GM19372 (cell line): ENCODE data around the gene MUC6.

Source experiments
- ATAC-seq: cut with Tn5 transposase; IDR thresholded peaks from one replicate; pipeline ENCODE4 v1.9.1; 2021; ENCODE audit warnings: mild to moderate bottlenecking, low read depth, moderate library complexity; ENCODE audit not compliant: unreplicated experiment

The MUC6 gene

GRCh38 chr11:1012740-1013630 lies 23.5 kb downstream of the MUC6 start:
- no peak for ATAC-seq

DNA sequence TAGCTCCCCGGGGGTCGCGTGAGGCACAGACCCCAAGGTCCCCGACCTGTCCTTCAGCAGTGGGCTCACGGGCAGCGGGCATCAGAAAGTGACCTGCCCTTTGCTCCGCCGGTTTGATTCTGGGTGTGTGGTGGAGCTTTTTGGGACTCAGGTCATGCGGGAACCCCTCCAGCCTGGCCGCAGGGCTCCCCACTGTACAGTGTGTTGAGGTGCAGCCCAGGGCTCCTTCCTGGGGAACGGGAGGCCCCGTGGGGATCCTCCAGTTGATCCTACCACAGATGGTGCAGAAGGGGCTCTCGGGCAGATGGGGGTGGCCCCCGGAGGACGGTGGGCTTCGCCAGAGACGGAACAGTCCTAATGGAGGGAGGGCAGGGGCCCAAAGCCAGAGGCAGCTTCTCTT lies 24.2 kb downstream of the MUC6 start:
- no peak for ATAC-seq

GRCh38 chr11:1011320-1011698 lies 25.2 kb downstream of the MUC6 start:
- no peak for ATAC-seq

- no peak for ATAC-seq
Measured at GRCh38 chr11:1010551-1011319, 25.8 kb downstream of the MUC6 start.

GRCh38 chr11:1009991-1010390 lies 26.5 kb downstream of the MUC6 start:
- ATAC-seq = no peak

DNA sequence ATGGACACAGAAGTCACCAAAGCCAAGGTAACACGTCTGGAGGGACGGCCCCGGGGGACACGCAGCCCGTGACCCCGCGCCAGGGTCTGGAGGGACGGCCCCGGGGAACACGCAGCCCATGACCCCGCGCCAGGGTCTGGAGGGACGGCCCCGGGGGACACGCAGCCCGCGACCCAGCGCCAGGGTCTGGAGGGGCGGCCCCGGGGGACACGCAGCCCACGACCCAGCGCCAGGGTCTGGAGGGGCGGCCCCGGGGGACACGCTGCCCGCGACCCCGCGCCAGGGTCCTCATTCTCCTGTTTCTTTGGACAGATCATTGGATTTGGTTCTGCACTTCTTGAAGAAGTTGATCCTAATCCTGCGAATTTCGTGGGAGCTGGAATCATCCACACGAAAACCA lies 27.1 kb downstream of the MUC6 start:
- ATAC-seq = no peak

DNA sequence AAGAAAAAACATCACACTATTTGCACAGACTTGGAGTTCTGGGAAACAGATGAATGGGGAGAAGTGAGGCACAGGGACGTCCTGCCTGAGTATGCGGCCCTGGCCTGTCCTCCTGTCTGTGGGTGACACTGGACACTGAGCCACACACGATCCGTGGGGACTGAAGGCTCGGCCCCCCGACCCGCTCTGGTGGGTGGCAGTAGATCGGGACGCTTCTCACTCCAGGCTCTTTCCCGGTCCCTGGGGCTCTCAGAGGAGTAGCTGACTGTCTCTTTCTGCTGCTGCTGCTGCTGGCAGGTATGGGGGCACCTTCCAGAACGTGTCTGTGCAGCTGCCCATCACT lies 27.7 kb downstream of the MUC6 start:
- ATAC-seq = no peak

DNA sequence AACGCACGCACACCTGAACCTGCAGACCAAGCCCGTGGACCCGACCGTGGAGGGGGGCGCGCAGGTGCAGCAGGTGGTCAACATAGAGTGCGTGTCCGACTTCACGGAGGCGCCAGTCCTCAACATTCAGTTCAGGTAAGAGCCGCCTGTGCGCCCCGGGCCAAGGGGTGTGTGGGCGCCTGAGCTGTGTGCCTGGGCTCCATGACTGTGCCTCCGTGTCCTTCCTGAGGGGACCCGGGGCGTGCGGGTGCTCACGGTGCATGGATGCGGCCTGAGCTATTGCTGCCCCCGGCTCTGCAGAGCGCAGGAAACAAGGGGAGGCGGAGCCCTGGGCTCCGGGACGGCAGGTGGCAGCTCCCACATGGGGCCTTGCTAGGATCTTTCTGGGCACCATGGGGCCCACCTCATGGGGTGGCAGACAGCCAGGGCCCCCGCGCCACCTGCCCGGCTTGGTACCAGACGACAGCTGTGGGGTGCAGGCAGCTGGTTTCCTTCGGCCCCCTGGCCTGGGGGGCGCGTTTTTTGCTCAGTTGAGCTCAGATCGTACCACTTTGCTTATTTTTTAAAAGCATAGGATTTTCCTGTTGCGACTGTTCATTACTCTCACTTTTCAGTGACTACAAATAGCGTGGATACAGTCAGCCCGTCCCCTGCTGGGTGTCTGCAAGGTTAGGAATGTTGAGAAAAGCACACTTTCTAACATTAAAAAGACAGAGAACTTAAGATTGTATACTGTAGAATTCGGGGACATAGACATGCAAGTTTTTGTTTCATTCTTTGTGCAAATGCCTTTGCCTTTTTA lies 28.3 kb downstream of the MUC6 start:
- ATAC-seq = no peak

DNA sequence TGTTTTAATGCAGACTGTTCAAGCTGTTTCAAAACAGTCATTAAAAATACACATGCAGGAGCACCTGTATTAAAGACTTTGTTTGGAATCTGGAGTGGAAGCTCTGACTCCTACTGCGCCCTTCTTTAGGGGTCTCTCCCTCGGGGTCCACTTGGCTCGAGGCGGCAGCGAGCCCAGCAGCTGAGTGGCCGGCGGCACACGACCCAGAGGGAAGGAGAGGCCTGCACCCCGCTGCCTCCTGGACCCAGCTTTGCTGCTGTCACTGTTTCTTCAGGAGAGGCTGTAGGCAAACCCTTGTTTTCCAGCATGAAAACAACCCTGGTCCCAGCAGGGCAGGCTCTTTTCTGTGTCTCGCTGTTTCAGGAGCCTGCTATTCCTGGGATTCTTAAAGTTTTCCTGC lies 29.2 kb downstream of the MUC6 start:
- ATAC-seq = no peak

DNA sequence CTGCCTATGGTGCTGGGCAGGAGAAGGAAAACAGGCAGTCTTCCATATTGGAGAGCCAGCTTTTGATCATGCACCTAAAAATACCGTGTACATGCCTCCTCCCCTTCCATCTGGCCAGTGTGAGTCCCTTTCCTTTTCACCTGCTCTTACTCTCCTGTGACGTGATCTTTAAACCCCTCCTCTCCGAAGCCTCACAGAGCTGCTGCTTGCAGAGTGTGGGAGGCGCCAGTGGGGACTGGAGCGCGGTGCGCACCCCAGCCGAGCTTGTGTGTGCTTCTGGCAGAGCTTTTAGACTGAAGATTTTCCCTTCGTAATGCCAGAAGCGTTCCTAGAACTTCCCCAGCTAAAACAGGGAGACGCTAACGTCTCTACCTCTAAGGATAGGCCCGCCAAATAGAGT lies 29.8 kb downstream of the MUC6 start:
- ATAC-seq = no peak

- no peak for ATAC-seq
Measured at GRCh38 chr11:1005928-1006327, 30.6 kb downstream of the MUC6 start.

- ATAC-seq = no peak
Measured at GRCh38 chr11:1003159-1003558, 33.4 kb downstream of the MUC6 start.

DNA sequence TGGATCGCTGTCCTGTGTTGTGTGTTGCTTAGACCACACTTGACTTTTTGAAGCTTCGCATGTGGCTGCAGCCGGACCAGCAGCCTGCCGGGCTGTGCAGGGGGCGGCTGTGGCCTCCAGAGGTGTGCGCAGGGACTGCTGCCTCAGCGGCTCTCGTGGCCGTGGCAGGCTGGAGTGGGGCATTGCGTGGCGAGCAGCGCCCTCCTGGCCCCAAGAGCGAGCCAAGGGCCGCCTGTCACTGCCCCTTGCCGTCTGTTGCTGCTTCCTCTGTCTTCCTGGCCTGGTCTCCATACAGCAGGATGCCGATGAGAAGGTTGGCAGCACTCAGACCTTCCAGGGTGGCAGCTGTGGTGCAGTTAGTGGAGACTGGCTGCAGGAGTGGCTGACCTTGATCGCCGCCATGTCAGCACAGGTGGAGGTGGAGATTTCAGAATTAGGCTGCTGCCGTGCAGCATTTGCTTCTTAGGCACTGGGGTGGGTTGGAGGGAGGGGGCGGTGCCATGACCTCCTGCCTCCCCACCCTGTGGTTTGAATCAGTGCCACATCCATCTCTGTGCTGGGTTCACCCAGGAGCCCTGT lies 34.0 kb downstream of the MUC6 start:
- ATAC-seq = no peak

- ATAC-seq = no peak
Measured at GRCh38 chr11:1001617-1002405, 34.7 kb downstream of the MUC6 start.

- ATAC-seq = no peak
Measured at GRCh38 chr11:1000357-1001278, 35.9 kb downstream of the MUC6 start.

DNA sequence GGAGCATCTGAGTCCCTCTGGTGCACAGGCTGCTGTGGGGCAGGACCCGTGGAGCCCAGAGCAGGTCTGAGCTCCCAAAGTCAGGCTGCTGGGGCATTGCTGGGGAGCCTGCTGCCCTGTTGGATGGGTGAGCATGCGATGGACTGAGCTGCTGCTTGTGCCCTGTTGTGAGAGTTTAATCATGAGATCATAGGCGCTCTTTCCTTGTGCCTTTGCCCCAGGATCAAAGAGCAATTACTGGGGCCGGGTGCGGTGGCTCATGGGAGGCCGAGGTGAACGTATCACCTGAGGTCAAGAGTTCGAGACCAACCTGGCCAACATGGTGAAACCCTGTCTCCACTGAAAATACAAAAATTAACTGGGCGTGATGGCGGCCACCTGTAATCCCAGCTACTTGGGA lies 37.5 kb downstream of the MUC6 start:
- no peak for ATAC-seq

DNA sequence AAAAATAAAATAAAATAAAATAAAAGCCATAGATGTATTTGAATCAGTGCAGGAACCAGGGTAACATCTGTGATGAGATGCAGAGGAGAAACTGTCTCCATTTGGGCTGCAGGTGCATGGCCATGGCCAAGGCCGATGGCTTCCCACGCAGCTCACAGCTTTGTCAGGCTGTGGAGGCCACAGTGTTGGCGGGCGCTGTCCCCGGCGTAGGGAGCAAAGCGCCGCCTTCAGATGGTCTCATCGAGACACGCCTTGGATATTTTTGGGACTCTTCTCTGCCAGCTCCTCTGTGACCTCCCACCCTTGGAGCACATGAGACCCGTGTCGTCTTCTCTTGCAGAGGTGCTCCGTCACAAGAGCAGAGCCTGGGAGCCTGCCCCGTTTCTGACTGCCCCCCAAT lies 38.6 kb downstream of the MUC6 start:
- ATAC-seq = no peak

DNA sequence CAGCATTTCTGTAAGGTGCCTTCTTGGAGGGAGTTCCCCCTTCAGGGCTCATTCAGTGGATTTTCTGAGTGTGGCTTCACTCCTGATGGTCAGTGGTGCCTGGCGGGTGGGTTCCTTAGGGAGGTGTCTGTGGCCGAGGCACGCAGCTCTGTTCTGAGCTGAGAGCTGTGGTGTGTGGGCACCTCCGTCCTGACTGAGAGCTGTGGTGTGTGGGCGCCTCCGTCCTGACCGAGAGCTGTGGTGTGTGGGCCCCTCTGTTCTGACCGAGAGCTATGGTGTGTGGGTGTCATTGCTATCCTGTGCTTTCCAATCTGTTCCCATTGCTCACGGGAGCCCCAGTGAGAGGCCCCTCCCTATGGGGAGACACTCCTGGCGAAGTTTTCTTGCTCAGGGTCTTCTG lies 39.8 kb downstream of the MUC6 start:
- ATAC-seq = no peak
